WTC11 (cell line): ENCODE data around the gene NOTO. TPM values are rescaled to one million over a fixed set of nuclear protein-coding genes. Genes with fewer than 3 reads are reported as not detected.

Experiments
- ATAC-seq: fragments of 200-7000 bp; cut with Tn5 transposase; 2 replicates; pipeline ENCODE4 v1.10.0; 2021; ENCODE audit warnings: mild to moderate bottlenecking, moderate library complexity
- CTCF ChIA-PET: fragments of 300-600 bp; sonication (Branson Sonifier 250); formaldehyde crosslinking; loops from one replicate; lab custom pipeline; 2021; ENCODE audit warnings: antibody characterized with exemption; lab: Charles Lee
- POLR2A ChIA-PET: fragments of 350-600 bp; sonication (Branson Sonifier 250); formaldehyde crosslinking; loops from one replicate; lab custom pipeline; 2021; ENCODE audit warnings: antibody characterized with exemption; lab: Charles Lee
- DNase-seq: peaks from one replicate; pipeline ENCODE4 v3.0.0; 2021; ENCODE audit warnings: low spot score
- H3K27ac Mint-ChIP-seq: 2 replicates; pipeline ENCODE4 v1.8.0; 2021; ENCODE audit warnings: mixed read lengths
- H3K27me3 Mint-ChIP-seq: 2 replicates; pipeline ENCODE4 v1.8.0; 2021; ENCODE audit warnings: low read depth, mild to moderate bottlenecking, moderate library complexity, mixed read lengths
- H3K36me3 Mint-ChIP-seq: 2 replicates; pipeline ENCODE4 v1.8.0; 2021; ENCODE audit warnings: mixed read lengths
- H3K4me1 Mint-ChIP-seq: 2 replicates; pipeline ENCODE4 v1.8.0; 2022; ENCODE audit warnings: mixed read lengths
- H3K4me3 Mint-ChIP-seq: 2 replicates; pipeline ENCODE4 v1.8.0; 2021; ENCODE audit warnings: mild to moderate bottlenecking, moderate library complexity, mixed read lengths
- H3K9me3 Mint-ChIP-seq: 2 replicates; pipeline ENCODE4 v1.8.0; 2021; ENCODE audit warnings: mixed read lengths
- CREB1 ChIP-seq: sonication (generic); formaldehyde crosslinking; IDR thresholded peaks from 2 replicates; pipeline ENCODE4 v1.8.0; 2023; ENCODE audit warnings: mild to moderate bottlenecking, missing genetic modification reagents
- ESRRA ChIP-seq: sonication (generic); formaldehyde crosslinking; IDR thresholded peaks from 2 replicates; pipeline ENCODE4 v1.8.1; 2022; ENCODE audit warnings: mild to moderate bottlenecking, missing genetic modification reagents, borderline replicate concordance
- FOXJ3 ChIP-seq: sonication (generic); formaldehyde crosslinking; IDR thresholded peaks from 2 replicates; pipeline ENCODE4 v1.9.0; 2021; ENCODE audit warnings: missing genetic modification reagents, mild to moderate bottlenecking, borderline replicate concordance
- FOXP1 ChIP-seq: sonication (generic); formaldehyde crosslinking; IDR thresholded peaks from 2 replicates; pipeline ENCODE4 v1.8.0; 2022; ENCODE audit warnings: missing genetic modification reagents, mild to moderate bottlenecking, moderate library complexity, borderline replicate concordance
- GABPB1 ChIP-seq: sonication (generic); formaldehyde crosslinking; IDR thresholded peaks from 2 replicates; pipeline ENCODE4 v1.8.1; 2023; ENCODE audit warnings: mild to moderate bottlenecking, missing genetic modification reagents
- GTF2I ChIP-seq: fragments of 250-450 bp; sonication (Bioruptor Pico); conservative IDR thresholded peaks from 2 replicates; pipeline ENCODE4 v1.4.0; 2021; ENCODE audit warnings: mild to moderate bottlenecking
- HMGA2 ChIP-seq: fragments of 250-450 bp; sonication (Bioruptor Pico); IDR thresholded peaks from 2 replicates; pipeline ENCODE4 v1.4.0; 2021; ENCODE audit warnings: mild to moderate bottlenecking, moderate library complexity
- JUN ChIP-seq: sonication (generic); formaldehyde crosslinking; IDR thresholded peaks from 2 replicates; pipeline ENCODE4 v1.8.0; 2023; ENCODE audit warnings: mild to moderate bottlenecking, missing genetic modification reagents
- SOX15 ChIP-seq: fragments of 250-450 bp; sonication (Bioruptor Pico); IDR thresholded peaks from 2 replicates; pipeline ENCODE4 v1.9.0; 2021; ENCODE audit warnings: mild to moderate bottlenecking
- TCF7 ChIP-seq: sonication (generic); formaldehyde crosslinking; IDR thresholded peaks from 2 replicates; pipeline ENCODE4 v1.8.0; 2022; ENCODE audit warnings: mild to moderate bottlenecking, low read depth, missing genetic modification reagents, moderate library complexity
- ZBTB21 ChIP-seq: sonication (generic); formaldehyde crosslinking; IDR thresholded peaks from 2 replicates; pipeline ENCODE4 v1.8.1; 2023; ENCODE audit warnings: mild to moderate bottlenecking, missing genetic modification reagents, borderline replicate concordance
- ZNF232 ChIP-seq: sonication (generic); formaldehyde crosslinking; IDR thresholded peaks from 2 replicates; pipeline ENCODE4 v1.8.0; 2022; ENCODE audit warnings: mild to moderate bottlenecking, missing genetic modification reagents
- ZNF396 ChIP-seq: fragments of 250-450 bp; sonication (Bioruptor Pico); IDR thresholded peaks from 2 replicates; pipeline ENCODE4 v1.8.0; 2021; ENCODE audit warnings: mild to moderate bottlenecking, moderate library complexity, borderline replicate concordance
- ZNF416 ChIP-seq: fragments of 250-450 bp; sonication (Bioruptor Pico); IDR thresholded peaks from 2 replicates; pipeline ENCODE4 v1.9.0; 2021; ENCODE audit warnings: mild to moderate bottlenecking, inconsistent platforms
- ZNF423 ChIP-seq: fragments of 250-450 bp; sonication (Bioruptor Pico); IDR thresholded peaks from 2 replicates; pipeline ENCODE4 v2.1.2; 2022; ENCODE audit warnings: mild to moderate bottlenecking, moderate library complexity
- ZNF671 ChIP-seq: fragments of 250-450 bp; sonication (Bioruptor Pico); IDR thresholded peaks from 2 replicates; pipeline ENCODE4 v1.8.0; 2021; ENCODE audit warnings: mild to moderate bottlenecking
- total RNA-seq: library from RNA; stranded (reverse); gene quantifications from 3 replicates; pipeline ENCODE4 v1.2.3, GENCODE V29; 2021
- TF ChIP-seq, protein P1 (sequence below): sonication (generic); formaldehyde crosslinking; IDR thresholded peaks from 2 replicates; pipeline ENCODE4 v1.8.0; 2022; ENCODE audit warnings: mild to moderate bottlenecking, missing genetic modification reagents
- TF ChIP-seq, protein P2 (sequence below): fragments of 250-450 bp; sonication (Bioruptor Pico); IDR thresholded peaks from 2 replicates; pipeline ENCODE4 v2.1.2; 2022; ENCODE audit warnings: mild to moderate bottlenecking, moderate library complexity
- TF ChIP-seq, protein P3 (sequence below): sonication (generic); formaldehyde crosslinking; conservative IDR thresholded peaks from 2 replicates; pipeline ENCODE4 v1.8.1; 2022; ENCODE audit warnings: mild to moderate bottlenecking, missing genetic modification reagents
- TF ChIP-seq, protein P4 (sequence below): sonication (generic); formaldehyde crosslinking; IDR thresholded peaks from 2 replicates; pipeline ENCODE4 v1.8.0; 2023; ENCODE audit warnings: mild to moderate bottlenecking, missing genetic modification reagents
- TF ChIP-seq, protein P5 (sequence below): sonication (generic); formaldehyde crosslinking; IDR thresholded peaks from 2 replicates; pipeline ENCODE4 v1.8.1; 2022; ENCODE audit warnings: low read depth, mild to moderate bottlenecking, moderate library complexity, missing genetic modification reagents, borderline replicate concordance
- TF ChIP-seq, protein P6 (sequence below): sonication (generic); formaldehyde crosslinking; IDR thresholded peaks from 2 replicates; pipeline ENCODE4 v1.8.1; 2022; ENCODE audit warnings: mild to moderate bottlenecking, missing genetic modification reagents, moderate library complexity, borderline replicate concordance
- TF ChIP-seq, protein P7 (sequence below): sonication (generic); formaldehyde crosslinking; IDR thresholded peaks from 2 replicates; pipeline ENCODE4 v1.8.1; 2022; ENCODE audit warnings: low read depth, missing genetic modification reagents, borderline replicate concordance
- TF ChIP-seq, protein P8 (sequence below): sonication (generic); formaldehyde crosslinking; IDR thresholded peaks from 2 replicates; pipeline ENCODE4 v1.8.1; 2022; ENCODE audit warnings: missing genetic modification reagents, borderline replicate concordance

NOTO gene
- total RNA-seq, 1 experiment from 2014 or later = 0.15 TPM

DNA sequence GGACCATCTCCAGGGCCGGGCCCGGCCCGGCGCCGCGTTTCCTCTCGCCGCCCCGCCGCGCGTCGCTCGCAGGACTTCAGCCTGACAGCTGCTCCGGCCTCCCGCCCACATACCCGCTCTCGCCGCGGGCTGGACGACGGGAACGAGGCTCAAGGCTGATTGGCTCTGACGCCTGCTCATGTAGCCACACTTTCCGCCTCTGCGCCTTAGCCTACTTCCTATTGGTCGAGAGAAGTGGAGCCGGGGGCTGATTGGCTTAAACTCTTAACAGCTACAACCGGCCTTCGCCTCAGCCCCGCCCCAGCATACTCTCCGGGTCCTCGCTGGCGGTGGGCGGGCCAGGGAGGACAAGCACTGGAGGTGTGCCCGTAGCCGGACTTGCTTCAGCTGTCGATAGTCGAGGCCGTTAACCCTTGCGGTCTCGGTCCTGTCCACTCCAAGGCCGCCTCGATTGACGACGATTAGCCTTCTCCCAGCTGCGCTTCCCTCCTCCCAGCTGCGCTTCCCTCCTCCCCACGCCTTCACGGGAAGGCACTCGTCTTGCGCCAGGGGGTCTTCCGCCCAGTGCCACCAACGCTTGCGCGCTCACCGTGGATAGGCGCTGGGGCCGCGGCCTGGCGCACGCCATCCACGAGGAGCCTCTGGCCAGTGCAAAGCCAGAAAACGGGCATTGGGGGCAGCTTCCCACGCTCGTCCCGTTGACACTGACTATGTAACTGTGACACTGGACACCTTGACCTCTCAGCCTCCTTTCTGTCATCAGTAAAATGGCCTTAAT is 31.0 kb downstream of the NOTO start, which contains the start of gene PRADC1:
TSS of gene PRADC1 (minus strand) at position 86 of the 778 bp plus-strand sequence. CDS start at position 7, 79 bp downstream.
- CTCF ChIA-PET = interaction anchor here (0.8 to 3.0 kb wide), 14 partner anchors 14 to 370 kb away, joined by 3 to 39 read pairs (median 4); partner anchors contain the start of genes EGR4 and SPR
- no peak for TF ChIP-seq ZNF416 (CRISPR knock-in tag)
- TF ChIP-seq, protein P1, sequence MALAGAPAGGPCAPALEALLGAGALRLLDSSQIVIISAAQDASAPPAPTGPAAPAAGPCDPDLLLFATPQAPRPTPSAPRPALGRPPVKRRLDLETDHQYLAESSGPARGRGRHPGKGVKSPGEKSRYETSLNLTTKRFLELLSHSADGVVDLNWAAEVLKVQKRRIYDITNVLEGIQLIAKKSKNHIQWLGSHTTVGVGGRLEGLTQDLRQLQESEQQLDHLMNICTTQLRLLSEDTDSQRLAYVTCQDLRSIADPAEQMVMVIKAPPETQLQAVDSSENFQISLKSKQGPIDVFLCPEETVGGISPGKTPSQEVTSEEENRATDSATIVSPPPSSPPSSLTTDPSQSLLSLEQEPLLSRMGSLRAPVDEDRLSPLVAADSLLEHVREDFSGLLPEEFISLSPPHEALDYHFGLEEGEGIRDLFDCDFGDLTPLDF (CRISPR knock-in tag) = no peak
- TF ChIP-seq, protein P2, sequence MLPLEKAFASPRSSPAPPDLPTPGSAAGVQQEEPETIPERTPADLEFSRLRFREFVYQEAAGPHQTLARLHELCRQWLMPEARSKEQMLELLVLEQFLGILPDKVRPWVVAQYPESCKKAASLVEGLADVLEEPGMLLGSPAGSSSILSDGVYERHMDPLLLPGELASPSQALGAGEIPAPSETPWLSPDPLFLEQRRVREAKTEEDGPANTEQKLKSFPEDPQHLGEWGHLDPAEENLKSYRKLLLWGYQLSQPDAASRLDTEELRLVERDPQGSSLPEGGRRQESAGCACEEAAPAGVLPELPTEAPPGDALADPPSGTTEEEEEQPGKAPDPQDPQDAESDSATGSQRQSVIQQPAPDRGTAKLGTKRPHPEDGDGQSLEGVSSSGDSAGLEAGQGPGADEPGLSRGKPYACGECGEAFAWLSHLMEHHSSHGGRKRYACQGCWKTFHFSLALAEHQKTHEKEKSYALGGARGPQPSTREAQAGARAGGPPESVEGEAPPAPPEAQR = no peak
- TF ChIP-seq, protein P3, sequence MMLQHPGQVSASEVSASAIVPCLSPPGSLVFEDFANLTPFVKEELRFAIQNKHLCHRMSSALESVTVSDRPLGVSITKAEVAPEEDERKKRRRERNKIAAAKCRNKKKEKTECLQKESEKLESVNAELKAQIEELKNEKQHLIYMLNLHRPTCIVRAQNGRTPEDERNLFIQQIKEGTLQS (CRISPR knock-in tag) = no peak
- TF ChIP-seq ESRRA (CRISPR knock-in tag) = no peak
- no peak for TF ChIP-seq GTF2I (CRISPR knock-in tag)
- TF ChIP-seq ZBTB21 (CRISPR knock-in tag) = no peak
- no peak for TF ChIP-seq ZNF232 (CRISPR knock-in tag)
- TF ChIP-seq, protein P4, sequence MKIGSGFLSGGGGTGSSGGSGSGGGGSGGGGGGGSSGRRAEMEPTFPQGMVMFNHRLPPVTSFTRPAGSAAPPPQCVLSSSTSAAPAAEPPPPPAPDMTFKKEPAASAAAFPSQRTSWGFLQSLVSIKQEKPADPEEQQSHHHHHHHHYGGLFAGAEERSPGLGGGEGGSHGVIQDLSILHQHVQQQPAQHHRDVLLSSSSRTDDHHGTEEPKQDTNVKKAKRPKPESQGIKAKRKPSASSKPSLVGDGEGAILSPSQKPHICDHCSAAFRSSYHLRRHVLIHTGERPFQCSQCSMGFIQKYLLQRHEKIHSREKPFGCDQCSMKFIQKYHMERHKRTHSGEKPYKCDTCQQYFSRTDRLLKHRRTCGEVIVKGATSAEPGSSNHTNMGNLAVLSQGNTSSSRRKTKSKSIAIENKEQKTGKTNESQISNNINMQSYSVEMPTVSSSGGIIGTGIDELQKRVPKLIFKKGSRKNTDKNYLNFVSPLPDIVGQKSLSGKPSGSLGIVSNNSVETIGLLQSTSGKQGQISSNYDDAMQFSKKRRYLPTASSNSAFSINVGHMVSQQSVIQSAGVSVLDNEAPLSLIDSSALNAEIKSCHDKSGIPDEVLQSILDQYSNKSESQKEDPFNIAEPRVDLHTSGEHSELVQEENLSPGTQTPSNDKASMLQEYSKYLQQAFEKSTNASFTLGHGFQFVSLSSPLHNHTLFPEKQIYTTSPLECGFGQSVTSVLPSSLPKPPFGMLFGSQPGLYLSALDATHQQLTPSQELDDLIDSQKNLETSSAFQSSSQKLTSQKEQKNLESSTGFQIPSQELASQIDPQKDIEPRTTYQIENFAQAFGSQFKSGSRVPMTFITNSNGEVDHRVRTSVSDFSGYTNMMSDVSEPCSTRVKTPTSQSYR (CRISPR knock-in tag) = no peak
- TF ChIP-seq, protein P5, sequence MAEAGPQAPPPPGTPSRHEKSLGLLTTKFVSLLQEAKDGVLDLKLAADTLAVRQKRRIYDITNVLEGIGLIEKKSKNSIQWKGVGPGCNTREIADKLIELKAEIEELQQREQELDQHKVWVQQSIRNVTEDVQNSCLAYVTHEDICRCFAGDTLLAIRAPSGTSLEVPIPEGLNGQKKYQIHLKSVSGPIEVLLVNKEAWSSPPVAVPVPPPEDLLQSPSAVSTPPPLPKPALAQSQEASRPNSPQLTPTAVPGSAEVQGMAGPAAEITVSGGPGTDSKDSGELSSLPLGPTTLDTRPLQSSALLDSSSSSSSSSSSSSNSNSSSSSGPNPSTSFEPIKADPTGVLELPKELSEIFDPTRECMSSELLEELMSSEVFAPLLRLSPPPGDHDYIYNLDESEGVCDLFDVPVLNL (CRISPR knock-in tag) = no peak
- no peak for TF ChIP-seq SOX15 (CRISPR knock-in tag)
- TF ChIP-seq FOXJ3 = no peak
- TF ChIP-seq, protein P6, sequence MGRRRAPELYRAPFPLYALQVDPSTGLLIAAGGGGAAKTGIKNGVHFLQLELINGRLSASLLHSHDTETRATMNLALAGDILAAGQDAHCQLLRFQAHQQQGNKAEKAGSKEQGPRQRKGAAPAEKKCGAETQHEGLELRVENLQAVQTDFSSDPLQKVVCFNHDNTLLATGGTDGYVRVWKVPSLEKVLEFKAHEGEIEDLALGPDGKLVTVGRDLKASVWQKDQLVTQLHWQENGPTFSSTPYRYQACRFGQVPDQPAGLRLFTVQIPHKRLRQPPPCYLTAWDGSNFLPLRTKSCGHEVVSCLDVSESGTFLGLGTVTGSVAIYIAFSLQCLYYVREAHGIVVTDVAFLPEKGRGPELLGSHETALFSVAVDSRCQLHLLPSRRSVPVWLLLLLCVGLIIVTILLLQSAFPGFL (CRISPR knock-in tag) = no peak
- no peak for TF ChIP-seq ZNF671 (CRISPR knock-in tag)
- TF ChIP-seq, protein P7, sequence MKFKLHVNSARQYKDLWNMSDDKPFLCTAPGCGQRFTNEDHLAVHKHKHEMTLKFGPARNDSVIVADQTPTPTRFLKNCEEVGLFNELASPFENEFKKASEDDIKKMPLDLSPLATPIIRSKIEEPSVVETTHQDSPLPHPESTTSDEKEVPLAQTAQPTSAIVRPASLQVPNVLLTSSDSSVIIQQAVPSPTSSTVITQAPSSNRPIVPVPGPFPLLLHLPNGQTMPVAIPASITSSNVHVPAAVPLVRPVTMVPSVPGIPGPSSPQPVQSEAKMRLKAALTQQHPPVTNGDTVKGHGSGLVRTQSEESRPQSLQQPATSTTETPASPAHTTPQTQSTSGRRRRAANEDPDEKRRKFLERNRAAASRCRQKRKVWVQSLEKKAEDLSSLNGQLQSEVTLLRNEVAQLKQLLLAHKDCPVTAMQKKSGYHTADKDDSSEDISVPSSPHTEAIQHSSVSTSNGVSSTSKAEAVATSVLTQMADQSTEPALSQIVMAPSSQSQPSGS (CRISPR knock-in tag) = no peak
- no peak for TF ChIP-seq ZNF396 (CRISPR knock-in tag)
- TF ChIP-seq GABPB1 (CRISPR knock-in tag) = peak; percentile 48; the same call in 1 of the 2 replicates
- no peak for TF ChIP-seq HMGA2 (CRISPR knock-in tag)
- TF ChIP-seq ZNF423 = 0 out of 2 replicates have a peak, but pooled peaks have one; percentile 6
- TF ChIP-seq TCF7 = no peak
- TF ChIP-seq, protein P8, sequence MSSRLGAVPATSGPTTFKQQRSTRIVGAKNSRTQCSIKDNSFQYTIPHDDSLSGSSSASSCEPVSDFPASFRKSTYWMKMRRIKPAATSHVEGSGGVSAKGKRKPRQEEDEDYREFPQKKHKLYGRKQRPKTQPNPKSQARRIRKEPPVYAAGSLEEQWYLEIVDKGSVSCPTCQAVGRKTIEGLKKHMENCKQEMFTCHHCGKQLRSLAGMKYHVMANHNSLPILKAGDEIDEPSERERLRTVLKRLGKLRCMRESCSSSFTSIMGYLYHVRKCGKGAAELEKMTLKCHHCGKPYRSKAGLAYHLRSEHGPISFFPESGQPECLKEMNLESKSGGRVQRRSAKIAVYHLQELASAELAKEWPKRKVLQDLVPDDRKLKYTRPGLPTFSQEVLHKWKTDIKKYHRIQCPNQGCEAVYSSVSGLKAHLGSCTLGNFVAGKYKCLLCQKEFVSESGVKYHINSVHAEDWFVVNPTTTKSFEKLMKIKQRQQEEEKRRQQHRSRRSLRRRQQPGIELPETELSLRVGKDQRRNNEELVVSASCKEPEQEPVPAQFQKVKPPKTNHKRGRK (CRISPR knock-in tag) = no peak
- TF ChIP-seq JUN = no peak
- no peak for TF ChIP-seq CREB1 (CRISPR knock-in tag)
- TF ChIP-seq FOXP1 (CRISPR knock-in tag) = peak; percentile 82; the same call in 1 of the 2 replicates

More for the DNA sequence above, 31.0 kb downstream of the NOTO start, which contains the start of gene PRADC1:
- Mint-ChIP-seq H3K4me3 (peak within 1 kb of the TSS; percentile 100), H3K27ac (peak within 1 kb of the TSS; percentile 90), H3K9me3 (no peaks in the 10 kb centered on the region), H3K36me3 (peaks cover 4% of the 10 kb centered on the region; the same call in 1 of the 2 replicates), H3K27me3 (no peaks in the 10 kb centered on the region; the same call in 1 of the 2 replicates), H3K4me1 (peaks cover 29% of the 10 kb centered on the region)
- DNase-seq (peak; percentile 98), ATAC-seq (peak; percentile 93)
- POLR2A ChIA-PET = interaction anchor here (0.5 to 2.1 kb wide), 12 partner anchors 10 to 144 kb away, joined by 3 to 7 read pairs (median 3); partner anchors contain the start of gene NOTO
